SK-N-MC (cell line): ENCODE data around the gene SRRT.

Source experiments
- DNase-seq: peaks from one replicate; pipeline ENCODE4 v3.0.0-alpha.2; 2011; ENCODE audit warnings: low read depth, low spot score
- H3K27ac ChIP-seq: fragments of 200-600 bp; sonication (generic); 2 replicates; pipeline ENCODE4 v1.5.1; 2016; ENCODE audit warnings: mixed run types
- H3K36me3 ChIP-seq: fragments of 200-600 bp; sonication (generic); 2 replicates; pipeline ENCODE4 v1.6.1; 2017; ENCODE audit warnings: antibody characterized with exemption, low read length, mixed read lengths; ENCODE audit not compliant: insufficient read depth
- H3K4me3 ChIP-seq: fragments of 200-600 bp; sonication (generic); 2 replicates; pipeline ENCODE4 v1.5.1; 2016
- H3K9ac ChIP-seq: fragments of 200-600 bp; sonication (generic); 2 replicates; pipeline ENCODE4 v1.8.0; 2017; ENCODE audit warnings: mixed run types, mixed read lengths; ENCODE audit not compliant: insufficient read length
- H3K9me3 ChIP-seq: fragments of 200-600 bp; sonication (generic); 2 replicates; pipeline ENCODE4 v1.6.1; 2017; ENCODE audit warnings: low read depth, mild to moderate bottlenecking, antibody characterized with exemption, low read length, moderate library complexity, mixed read lengths
- EZH2 ChIP-seq: fragments of 200-600 bp; sonication (generic); IDR thresholded peaks from one replicate; pipeline ENCODE4 v1.6.1; 2017; ENCODE audit warnings: antibody characterized with exemption
- FOXP2 ChIP-seq: optimal IDR thresholded peaks from 2 replicates; pipeline ENCODE3; 2011; ENCODE audit warnings: mild to moderate bottlenecking, moderate library complexity; ENCODE audit not compliant: insufficient read depth; ENCODE audit errors: extremely low read length, control extremely low read depth
- POLR2AphosphoS5 ChIP-seq: IDR thresholded peaks from 2 replicates; pipeline ENCODE4 v1.6.1; 2012; ENCODE audit warnings: mild to moderate bottlenecking, low read depth, low read length, borderline replicate concordance

Gene SRRT

DNA sequence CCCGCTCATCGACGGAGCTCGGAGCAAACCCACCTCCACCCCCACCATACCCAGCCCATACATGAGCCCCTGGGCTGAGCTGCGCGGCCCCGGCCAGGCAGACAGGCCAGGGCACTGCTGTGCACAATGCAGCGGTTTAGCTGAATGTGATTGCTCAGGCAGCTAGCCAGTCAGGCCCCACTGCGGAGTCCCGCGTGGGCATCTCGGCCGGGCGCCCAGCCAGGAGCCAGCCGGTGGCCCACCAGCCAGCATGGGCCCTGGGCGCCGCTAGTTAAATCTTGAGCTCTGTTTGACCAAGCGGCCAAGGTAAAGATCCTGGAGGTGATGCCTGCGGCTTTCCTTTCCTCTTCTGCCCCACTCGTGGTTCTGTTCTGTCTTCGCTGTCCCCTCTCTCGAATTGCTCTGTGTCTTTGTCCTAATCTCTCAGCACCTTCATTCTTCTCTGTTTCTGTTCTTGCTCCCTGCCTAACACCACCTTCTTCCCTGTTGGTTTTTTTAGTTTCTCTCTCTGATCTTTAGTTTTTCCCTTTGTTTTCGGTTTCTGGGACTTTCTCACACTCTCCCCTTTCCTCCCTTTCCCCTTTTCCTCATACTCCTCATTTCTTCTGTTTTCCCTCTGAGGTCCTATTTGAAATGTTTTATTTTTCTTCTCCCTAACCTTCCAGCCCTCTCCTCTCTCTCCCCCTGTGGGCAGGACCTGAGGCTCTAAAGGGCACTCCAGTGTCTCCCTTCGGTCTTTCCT is 8.1 kb downstream of the SRRT start:
- 0 out of 2 replicates have a peak overlapping the region, but pooled peaks have one; percentile 42 for H3K27ac ChIP-seq
- H3K4me3 ChIP-seq, result no peak overlapping the region
- no peaks in the 10 kb centered on the region for H3K9me3 ChIP-seq
- no peak for DNase-seq
- TF ChIP-seq EZH2 (no peak), FOXP2 (no peak), POLR2AphosphoS5 (no peak)
- H3K9ac ChIP-seq, result no peak overlapping the region
- peaks cover 99% of the 10 kb centered on the region for H3K36me3 ChIP-seq

DNA sequence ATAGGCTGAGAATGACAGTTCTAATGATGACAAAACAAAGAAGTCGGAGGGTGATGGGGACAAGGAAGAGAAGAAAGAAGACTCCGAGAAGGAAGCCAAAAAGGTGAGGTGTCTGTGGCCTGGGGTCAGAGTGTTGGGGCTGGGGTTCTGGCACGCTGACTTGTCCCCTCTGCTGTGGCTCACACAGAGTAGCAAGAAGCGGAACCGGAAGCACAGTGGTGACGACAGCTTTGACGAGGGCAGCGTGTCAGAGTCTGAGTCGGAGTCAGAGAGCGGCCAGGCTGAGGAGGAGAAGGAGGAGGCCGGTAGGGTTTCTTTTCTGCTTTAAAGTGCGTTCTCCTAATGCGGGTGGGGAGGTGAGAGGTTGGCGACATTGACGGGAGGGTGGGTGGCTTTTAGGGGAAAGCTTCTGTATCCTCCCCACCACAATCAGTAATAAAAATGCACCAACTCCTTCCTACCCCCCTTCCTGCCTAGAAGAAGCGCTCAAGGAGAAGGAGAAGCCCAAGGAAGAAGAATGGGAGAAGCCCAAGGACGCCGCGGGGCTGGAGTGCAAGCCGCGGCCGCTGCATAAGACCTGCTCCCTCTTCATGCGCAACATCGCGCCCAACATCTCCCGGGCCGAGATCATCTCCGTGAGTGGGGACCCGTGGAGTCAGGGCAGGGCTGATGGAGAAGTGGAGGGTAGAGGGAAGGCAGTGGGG is 10.0 kb downstream of the SRRT start:
- Histone ChIP-seq H3K9ac (no peak overlapping the region), H3K27ac (no peak overlapping the region), H3K36me3 (peaks cover 91% of the 10 kb centered on the region), H3K4me3 (no peak overlapping the region), H3K9me3 (no peaks in the 10 kb centered on the region)
- DNase-seq, result no peak
- TF ChIP-seq FOXP2 (no peak), POLR2AphosphoS5 (no peak; the same call in 1 of the 2 replicates), EZH2 (no peak)

DNA sequence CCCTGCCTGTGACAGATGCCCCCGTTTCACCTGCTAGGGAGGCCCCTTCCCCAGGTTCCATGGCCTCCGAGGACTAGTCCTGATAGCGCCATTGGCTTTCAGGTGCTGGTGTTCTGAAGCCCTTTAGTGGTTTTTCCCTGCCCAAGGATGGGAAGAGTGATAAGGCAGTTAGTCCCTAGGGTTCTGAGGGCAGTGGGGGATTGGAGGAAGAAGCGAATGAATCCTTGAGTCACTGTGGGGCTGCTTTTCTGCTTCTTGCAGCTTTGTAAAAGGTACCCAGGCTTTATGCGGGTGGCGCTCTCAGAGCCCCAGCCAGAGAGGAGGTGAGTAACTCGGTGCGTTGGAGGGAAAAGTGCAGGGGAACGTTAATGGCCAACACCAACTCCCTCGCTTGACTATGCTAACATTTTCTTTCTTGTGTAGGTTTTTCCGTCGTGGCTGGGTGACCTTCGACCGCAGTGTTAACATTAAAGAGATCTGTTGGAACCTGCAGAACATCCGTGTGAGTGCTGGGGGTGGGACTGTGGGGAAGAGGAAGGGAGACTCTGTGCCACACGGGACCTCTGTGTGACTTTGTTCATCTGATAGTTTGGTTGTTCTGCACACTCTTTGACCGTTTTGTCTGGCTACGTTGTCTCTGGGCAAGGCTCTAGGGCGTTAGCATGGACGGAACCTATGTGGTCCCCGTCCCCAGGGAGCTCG is 10.7 kb downstream of the SRRT start:
- no peak for DNase-seq
- Histone ChIP-seq H3K36me3 (peaks cover 85% of the 10 kb centered on the region), H3K9me3 (no peaks in the 10 kb centered on the region), H3K9ac (no peak overlapping the region), H3K27ac (no peak overlapping the region; the same call in 1 of the 2 replicates), H3K4me3 (no peak overlapping the region)
- TF ChIP-seq FOXP2, result no peak
- TF ChIP-seq EZH2, result no peak
- no peak for TF ChIP-seq POLR2AphosphoS5

DNA sequence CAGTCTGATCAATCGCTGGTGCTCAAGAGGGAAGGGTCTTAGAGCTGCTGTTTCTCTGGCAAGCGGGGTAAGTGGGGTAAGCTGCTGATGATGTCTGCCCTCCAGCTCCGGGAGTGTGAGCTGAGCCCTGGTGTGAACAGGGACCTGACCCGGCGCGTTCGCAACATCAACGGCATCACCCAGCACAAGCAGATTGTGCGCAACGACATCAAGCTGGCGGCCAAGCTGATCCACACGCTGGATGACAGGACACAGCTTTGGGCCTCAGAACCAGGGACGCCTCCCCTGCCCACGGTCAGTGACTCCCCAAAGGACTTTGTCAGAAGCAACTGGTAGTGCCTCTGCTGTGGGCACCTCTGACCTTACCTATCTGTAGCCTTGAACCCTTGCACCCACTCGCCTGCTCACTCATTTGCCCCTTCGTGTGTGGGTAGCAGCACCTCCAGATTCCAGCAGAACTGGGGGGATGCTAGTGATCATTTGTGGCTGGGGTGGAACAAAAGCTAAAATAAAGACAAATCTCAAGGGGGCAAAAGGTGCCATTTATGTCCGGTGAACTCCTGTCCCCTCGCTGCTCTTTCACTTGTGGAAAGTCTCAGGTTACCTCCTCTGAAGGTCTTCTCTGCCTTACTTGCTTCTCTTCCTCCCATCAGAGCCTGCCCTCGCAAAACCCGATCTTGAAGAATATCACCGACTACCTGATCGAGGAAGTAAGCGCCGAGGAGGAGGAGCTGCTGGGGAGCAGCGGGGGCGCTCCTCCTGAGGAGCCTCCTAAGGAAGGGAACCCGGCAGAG is 11.4 kb downstream of the SRRT start:
- H3K27ac ChIP-seq, result no peak overlapping the region; the same call in 1 of the 2 replicates
- H3K36me3 ChIP-seq, result peaks cover 77% of the 10 kb centered on the region
- no peak overlapping the region for H3K4me3 ChIP-seq
- no peak overlapping the region for H3K9ac ChIP-seq
- DNase-seq, result no peak
- TF ChIP-seq FOXP2 (no peak), POLR2AphosphoS5 (no peak; the same call in 1 of the 2 replicates), EZH2 (no peak)
- no peaks in the 10 kb centered on the region for H3K9me3 ChIP-seq

DNA sequence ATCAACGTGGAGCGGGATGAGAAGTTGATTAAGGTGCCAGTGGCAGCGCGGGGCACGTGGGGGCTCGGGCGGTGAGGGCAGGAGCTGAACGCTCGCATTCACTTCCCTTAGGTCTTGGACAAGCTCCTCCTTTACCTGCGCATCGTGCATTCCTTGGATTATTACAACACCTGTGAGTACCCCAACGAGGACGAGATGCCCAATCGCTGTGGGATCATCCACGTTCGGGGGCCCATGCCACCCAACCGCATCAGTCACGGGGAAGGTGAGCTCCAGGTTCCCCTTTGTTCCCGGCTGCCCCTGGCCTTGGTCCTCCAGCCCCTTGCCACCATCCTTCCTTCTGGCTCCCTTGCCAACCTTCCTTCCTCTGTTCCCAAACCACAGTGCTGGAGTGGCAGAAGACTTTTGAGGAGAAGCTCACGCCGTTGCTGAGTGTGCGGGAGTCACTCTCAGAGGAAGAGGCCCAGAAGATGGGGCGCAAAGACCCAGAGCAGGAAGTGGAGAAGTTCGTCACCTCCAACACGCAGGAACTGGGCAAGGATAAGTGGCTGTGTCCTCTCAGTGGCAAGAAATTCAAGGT is 12.1 kb downstream of the SRRT start:
- no peak overlapping the region for H3K9ac ChIP-seq

DNA sequence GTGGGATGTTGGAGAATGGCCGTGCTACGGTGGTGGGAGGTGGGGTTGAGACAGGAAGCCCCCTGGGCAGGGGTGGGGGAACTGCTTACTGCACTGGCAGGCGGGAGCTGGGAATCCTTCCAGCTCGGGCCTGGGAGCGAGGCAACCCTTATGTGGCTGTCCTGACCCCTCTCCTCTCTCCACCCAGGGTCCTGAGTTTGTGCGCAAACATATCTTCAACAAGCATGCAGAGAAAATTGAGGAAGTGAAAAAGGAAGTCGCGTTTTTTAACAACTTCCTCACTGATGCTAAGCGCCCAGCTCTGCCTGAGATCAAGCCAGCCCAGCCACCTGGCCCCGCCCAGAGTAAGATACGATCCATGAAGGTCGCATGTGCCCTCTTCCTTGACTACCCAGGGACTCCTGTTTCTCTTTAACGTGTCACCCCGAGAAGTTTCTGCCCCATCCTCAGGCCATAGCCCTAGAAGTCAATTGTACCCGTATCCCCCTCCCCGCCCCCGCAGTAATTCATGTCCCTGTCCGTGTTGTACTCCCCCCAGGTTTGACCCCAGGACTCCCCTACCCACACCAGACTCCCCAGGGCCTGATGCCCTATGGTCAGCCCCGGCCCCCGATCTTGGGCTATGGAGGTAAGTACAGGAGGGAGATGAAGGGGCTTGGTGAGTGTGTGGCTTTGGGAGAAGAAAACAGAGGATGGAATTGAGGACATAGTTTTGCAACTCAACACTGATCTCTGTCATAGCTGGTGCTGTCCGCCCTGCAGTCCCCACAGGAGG is 12.8 kb downstream of the SRRT start:
- TF ChIP-seq EZH2 (no peak), POLR2AphosphoS5 (no peak), FOXP2 (no peak)
- no peak for DNase-seq
- Histone ChIP-seq H3K27ac (peak overlapping the region; percentile 17; the same call in 1 of the 2 replicates), H3K4me3 (0 out of 2 replicates have a peak overlapping the region, but pooled peaks have one; percentile 90), H3K9ac (no peak overlapping the region), H3K9me3 (no peaks in the 10 kb centered on the region), H3K36me3 (peaks cover 64% of the 10 kb centered on the region)

More for the DNA sequence above, 12.1 kb downstream of the SRRT start:
- H3K36me3 ChIP-seq, result peaks cover 70% of the 10 kb centered on the region
- H3K4me3 ChIP-seq, result no peak overlapping the region
- DNase-seq, result no peak
- peak overlapping the region; percentile 17; the same call in 1 of the 2 replicates for H3K27ac ChIP-seq
- no peak for TF ChIP-seq FOXP2
- TF ChIP-seq EZH2, result no peak
- no peak; the same call in 1 of the 2 replicates for TF ChIP-seq POLR2AphosphoS5
- H3K9me3 ChIP-seq, result no peaks in the 10 kb centered on the region
